HEK293 (cell line): Measurements from ENCODE around the gene AQP12A.

Source experiments
- CTCF ChIA-PET: fragments of 350-600 bp; formaldehyde crosslinking; extraction: SDS; loops from one replicate; lab custom pipeline; 2021; ENCODE audit warnings: antibody characterized with exemption; lab: Yijun Ruan, JAX
- POLR2A ChIA-PET: fragments of 300-600 bp; formaldehyde crosslinking; extraction: SDS; loops from one replicate; lab custom pipeline; 2020; ENCODE audit warnings: antibody characterized with exemption, inconsistent platforms; lab: Yijun Ruan, JAX
- H3K27ac ChIP-seq: fragments of 200-500 bp; sonication (Bioruptor generic); 2 replicates; pipeline ENCODE4 v1.5.1; 2014; ENCODE audit warnings: low read depth, low read length, control low read depth, inconsistent platforms; ENCODE audit errors: extremely low read depth
- H3K36me3 ChIP-seq, 2 experiments: fragments of 200-500 bp in 1 of 2; sonication (Bioruptor generic) in 1 of 2; 1 replicate in 1 of 2; 2 replicates in 1 of 2; pipeline ENCODE4 v1.5.1; 2014 to 2017; ENCODE audit warnings: inconsistent platforms in 2 of 2, low read length in 2 of 2; ENCODE audit not compliant: control insufficient read depth in 2 of 2, insufficient read depth in 1 of 2
- H3K4me1 ChIP-seq: fragments of 200-500 bp; sonication (Bioruptor generic); 2 replicates; pipeline ENCODE4 v1.5.1; 2014; ENCODE audit warnings: mild to moderate bottlenecking, low read length, inconsistent platforms; ENCODE audit not compliant: control insufficient read depth, insufficient read depth
- H3K4me3 ChIP-seq: 2 replicates; pipeline ENCODE4 v1.5.1; 2011; ENCODE audit warnings: low read depth, mild to moderate bottlenecking, control low read depth, low read length, moderate library complexity
- H3K9me3 ChIP-seq: fragments of 200-500 bp; sonication (Bioruptor generic); 2 replicates; pipeline ENCODE4 v1.5.1; 2014; ENCODE audit warnings: low read depth, low read length, inconsistent platforms; ENCODE audit not compliant: control insufficient read depth, insufficient read depth
- MEIS1 ChIP-seq: sonication (generic); formaldehyde crosslinking; IDR thresholded peaks from 2 replicates; pipeline ENCODE4 v1.8.1; 2022; ENCODE audit warnings: missing genetic modification reagents, mild to moderate bottlenecking, borderline replicate concordance
- PRDM2 ChIP-seq: fragments of 450-650 bp; formaldehyde crosslinking; IDR thresholded peaks from 2 replicates; pipeline ENCODE4 v1.5.1; 2016; ENCODE audit warnings: missing biosample characterization, missing genetic modification characterization, borderline replicate concordance
- REPIN1 ChIP-seq: fragments of 450-650 bp; formaldehyde crosslinking; IDR thresholded peaks from 2 replicates; pipeline ENCODE4 v1.5.1; 2017; ENCODE audit warnings: missing biosample characterization, missing genetic modification characterization, low read depth
- SETDB1 ChIP-seq: IDR thresholded peaks from one replicate; pipeline ENCODE4 v1.6.1; 2017; ENCODE audit warnings: mild to moderate bottlenecking, low read length, moderate library complexity, mixed read lengths; ENCODE audit not compliant: insufficient read length
- SP2 ChIP-seq: fragments of 450-650 bp; formaldehyde crosslinking; IDR thresholded peaks from 2 replicates; pipeline ENCODE4 v1.5.1; 2016; ENCODE audit warnings: missing biosample characterization, missing genetic modification characterization
- ZBTB44 ChIP-seq: fragments of 450-650 bp; IDR thresholded peaks from 2 replicates; pipeline ENCODE4 v1.5.1; 2018; ENCODE audit warnings: missing biosample characterization, mild to moderate bottlenecking, missing genetic modification characterization
- ZBTB49 ChIP-seq: fragments of 450-650 bp; formaldehyde crosslinking; IDR thresholded peaks from 2 replicates; pipeline ENCODE4 v1.5.1; 2016; ENCODE audit warnings: missing biosample characterization, missing genetic modification characterization, low read depth
- ZFP69B ChIP-seq: fragments of 450-650 bp; formaldehyde crosslinking; IDR thresholded peaks from 2 replicates; pipeline ENCODE4 v1.5.1; 2016; ENCODE audit warnings: missing biosample characterization, missing genetic modification characterization
- ZNF18 ChIP-seq: fragments of 450-650 bp; formaldehyde crosslinking; IDR thresholded peaks from 2 replicates; pipeline ENCODE4 v1.5.1; 2016; ENCODE audit warnings: missing biosample characterization, missing genetic modification characterization
- ZNF292 ChIP-seq: fragments of 450-650 bp; formaldehyde crosslinking; IDR thresholded peaks from 2 replicates; pipeline ENCODE4 v1.5.1; 2016; ENCODE audit warnings: low read depth, missing biosample characterization, missing genetic modification characterization, borderline replicate concordance
- ZNF37A ChIP-seq: fragments of 450-650 bp; IDR thresholded peaks from 2 replicates; pipeline ENCODE4 v1.5.1; 2018; ENCODE audit warnings: missing biosample characterization, missing genetic modification characterization
- ZNF426 ChIP-seq: fragments of 450-650 bp; formaldehyde crosslinking; IDR thresholded peaks from 2 replicates; pipeline ENCODE4 v1.5.1; 2017; ENCODE audit warnings: missing biosample characterization, missing genetic modification characterization, mild to moderate bottlenecking, inconsistent platforms, moderate library complexity
- ZNF473 ChIP-seq: fragments of 450-650 bp; formaldehyde crosslinking; IDR thresholded peaks from 2 replicates; pipeline ENCODE4 v1.5.1; 2017; ENCODE audit warnings: missing biosample characterization, missing genetic modification characterization
- ZNF544 ChIP-seq: fragments of 450-650 bp; formaldehyde crosslinking; IDR thresholded peaks from 2 replicates; pipeline ENCODE4 v1.5.0; 2017; ENCODE audit warnings: missing biosample characterization, missing genetic modification characterization
- ZNF560 ChIP-seq: fragments of 450-650 bp; formaldehyde crosslinking; IDR thresholded peaks from 2 replicates; pipeline ENCODE4 v1.5.1; 2017; ENCODE audit warnings: missing biosample characterization, missing genetic modification characterization, borderline replicate concordance
- ZNF580 ChIP-seq: fragments of 450-650 bp; formaldehyde crosslinking; IDR thresholded peaks from 2 replicates; pipeline ENCODE4 v1.5.1; 2016; ENCODE audit warnings: missing biosample characterization, missing genetic modification characterization
- ZNF768 ChIP-seq: fragments of 450-650 bp; formaldehyde crosslinking; IDR thresholded peaks from 2 replicates; pipeline ENCODE4 v1.5.1; 2018; ENCODE audit warnings: missing biosample characterization, mild to moderate bottlenecking, missing genetic modification characterization
- ZSCAN23 ChIP-seq: fragments of 450-650 bp; formaldehyde crosslinking; IDR thresholded peaks from 2 replicates; pipeline ENCODE4 v1.5.1; 2016; ENCODE audit warnings: missing biosample characterization, missing genetic modification characterization

The AQP12A gene

GRCh38 chr2:240644859-240645301 lies 46.8 kb upstream of the AQP12A start:
- Histone ChIP-seq H3K9me3 (no peaks in the 10 kb centered on the region), H3K4me1 (no peaks in the 10 kb centered on the region), H3K36me3 (no peaks in the 10 kb centered on the region), H3K27ac (no peak overlapping the region), H3K4me3 (no peak overlapping the region)
- no peak for TF ChIP-seq ZBTB49 (tag by site-specific recombination)
- no peak for TF ChIP-seq SP2
- no peak for TF ChIP-seq ZBTB44 (tag by site-specific recombination)
- no peak for TF ChIP-seq MEIS1
- TF ChIP-seq ZNF18 (tag by site-specific recombination): no peak
- no peak for TF ChIP-seq REPIN1 (tag by site-specific recombination)
- TF ChIP-seq SETDB1: no peak
- no peak for TF ChIP-seq ZNF473 (tag by site-specific recombination)
- TF ChIP-seq ZFP69B (tag by site-specific recombination): no peak
- TF ChIP-seq ZNF580 (tag by site-specific recombination): no peak
- ChIA-PET POLR2A (no interaction called here), CTCF (no interaction called here)

GRCh38 chr2:240645346-240645745 lies 46.3 kb upstream of the AQP12A start:
- TF ChIP-seq ZNF292 (tag by site-specific recombination): no peak
- no peak for TF ChIP-seq ZSCAN23 (tag by site-specific recombination)
- no peak for TF ChIP-seq ZNF544
- no peak for TF ChIP-seq ZNF37A (tag by site-specific recombination)
- TF ChIP-seq ZNF560 (tag by site-specific recombination): no peak
- no peak for TF ChIP-seq ZNF768
- TF ChIP-seq PRDM2 (tag by site-specific recombination): no peak
- no peak for TF ChIP-seq ZNF473 (tag by site-specific recombination)
- no peak for TF ChIP-seq MEIS1
- TF ChIP-seq ZNF426 (tag by site-specific recombination): no peak
- Histone ChIP-seq H3K9me3 (no peaks in the 10 kb centered on the region), H3K36me3 (no peaks in the 10 kb centered on the region), H3K4me1 (no peaks in the 10 kb centered on the region), H3K27ac (no peak overlapping the region), H3K4me3 (no peak overlapping the region)
- ChIA-PET CTCF (no interaction called here), POLR2A (no interaction called here)
